NCI-H187 (cell line): ENCODE measurements around the gene BBS9.
"Not testable (repeated sequence)": the region's sequence is repeated elsewhere in the genome, so short reads cannot be mapped to it uniquely, and the experiment has no call there.

ENCODE experiments used
- DNase-seq, 2 experiments: peaks; one replicate each; lab custom pipeline; 2025; lab: John Stamatoyannopoulos, UW

The BBS9 gene

GRCh38 chr7:33196221-33196620 is 66.9 kb downstream of the BBS9 start:
- DNase-seq = no peak

DNA sequence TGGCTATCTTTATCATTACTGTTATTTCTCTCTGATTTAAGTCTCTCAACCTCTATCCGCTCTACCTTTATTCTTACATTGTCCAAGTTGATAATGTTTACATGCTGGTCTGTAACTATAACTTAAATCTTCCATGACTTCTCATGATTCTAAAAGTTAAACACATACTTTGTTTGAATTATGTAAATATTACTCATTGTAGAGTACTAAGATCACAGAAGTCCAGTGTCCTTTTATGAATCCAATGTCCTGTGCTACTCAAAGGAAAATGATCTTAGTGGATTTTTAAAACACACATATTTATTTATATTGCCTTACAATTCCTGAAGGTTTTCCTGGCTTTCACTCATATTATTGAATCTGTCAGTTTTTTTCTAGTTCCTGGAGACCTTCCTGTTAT is 70.9 kb downstream of the BBS9 start:
- no peak for DNase-seq

DNA sequence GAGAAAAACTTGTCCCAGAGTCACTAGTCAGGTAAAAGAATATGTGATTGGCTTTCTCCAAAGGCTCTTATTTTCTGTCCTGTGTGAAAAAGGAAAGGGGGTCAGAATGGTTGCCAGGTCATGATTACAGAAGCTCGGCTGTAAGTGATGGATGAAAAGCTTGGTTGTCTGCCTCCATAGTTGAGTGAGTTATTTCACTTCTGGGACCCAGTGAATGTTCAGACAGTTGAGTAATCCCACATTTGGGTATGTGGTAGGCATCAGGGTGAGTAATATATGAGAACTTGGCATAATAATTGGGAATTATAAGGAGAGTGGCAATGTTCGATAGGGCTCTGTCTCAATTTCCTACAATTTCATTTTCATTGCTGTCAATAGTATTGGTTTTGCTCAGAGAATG is 72.5 kb downstream of the BBS9 start:
- DNase-seq = no peak

- DNase-seq = no peak
Measured at GRCh38 chr7:33210958-33211357, 81.6 kb downstream of the BBS9 start.

DNA sequence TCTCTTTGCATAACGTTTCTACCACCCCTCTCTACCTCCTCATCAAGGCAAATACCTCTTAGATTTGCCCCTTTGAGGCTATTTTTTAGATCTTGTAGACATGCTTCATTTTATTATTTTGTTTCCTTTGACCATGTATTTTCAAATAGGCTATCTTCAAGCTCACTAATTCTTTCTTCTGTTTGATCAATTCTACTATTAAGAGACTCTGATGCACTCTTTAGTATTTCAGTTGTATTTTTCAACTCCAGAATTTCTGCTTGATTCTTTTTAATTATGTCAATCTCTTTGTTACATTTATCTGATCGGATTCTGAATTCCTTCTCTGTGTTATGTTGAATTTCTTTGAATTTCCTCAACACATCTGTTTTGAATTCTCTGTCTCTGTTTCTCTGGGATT is 82.8 kb downstream of the BBS9 start:
- DNase-seq = no peak

- no peak for DNase-seq
Measured at GRCh38 chr7:33215992-33216391, 86.6 kb downstream of the BBS9 start.

- no peak for DNase-seq
Measured at GRCh38 chr7:33217595-33217994, 88.2 kb downstream of the BBS9 start.

DNA sequence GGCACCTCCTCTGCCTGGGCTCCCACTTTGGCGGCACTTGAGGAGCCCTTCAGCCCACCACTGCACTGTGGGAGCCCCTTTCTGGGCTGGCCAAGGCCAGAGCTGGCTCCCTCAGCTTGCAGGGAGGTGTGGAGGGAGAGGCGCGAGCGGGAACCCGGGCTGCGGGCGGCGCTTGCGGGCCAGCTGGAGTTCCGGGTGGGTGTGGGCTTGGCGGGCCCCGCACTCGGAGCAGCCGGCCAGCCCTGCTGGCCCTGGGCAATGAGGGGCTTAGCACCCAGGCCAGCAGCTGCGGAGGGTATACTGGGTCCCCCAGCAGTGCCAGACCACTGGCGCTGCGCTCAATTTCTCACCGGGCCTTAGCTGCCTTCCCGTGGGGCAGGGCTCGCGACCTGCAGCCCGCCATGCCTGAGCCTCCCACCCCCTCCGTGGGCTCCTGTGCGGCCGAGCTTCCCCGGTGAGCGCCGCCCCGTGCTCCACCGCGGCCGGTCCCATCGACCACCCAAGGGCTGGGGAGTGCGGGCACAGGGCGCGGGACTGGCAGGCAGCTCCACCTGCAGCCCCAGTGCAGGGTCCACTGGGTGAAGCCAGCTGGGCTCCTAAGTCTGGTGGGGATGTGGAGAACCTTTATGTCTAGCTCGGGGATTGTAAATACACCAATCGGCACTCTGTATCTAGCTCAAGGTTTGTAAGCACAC is 89.6 kb downstream of the BBS9 start:
- DNase-seq = not testable (repeated sequence)

DNA sequence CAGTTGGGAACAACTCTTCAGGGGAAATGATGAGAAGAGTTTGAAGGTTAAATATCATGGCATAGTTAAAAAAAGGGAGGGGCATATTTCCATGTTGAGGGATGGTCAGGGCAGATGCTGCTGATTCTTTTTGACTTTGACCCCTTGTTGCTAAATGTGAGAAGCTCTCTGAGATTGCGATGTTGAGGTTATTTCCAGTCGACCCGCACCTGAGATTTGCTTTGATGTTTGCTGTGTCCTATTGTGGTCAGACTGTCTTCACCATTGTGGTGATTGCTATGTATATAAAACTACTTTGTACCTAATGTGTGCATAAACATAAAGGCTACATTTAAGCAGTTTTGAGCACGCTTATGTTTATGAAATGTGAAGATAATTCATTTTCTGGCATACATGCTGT is 90.9 kb downstream of the BBS9 start:
- no peak for DNase-seq

DNA sequence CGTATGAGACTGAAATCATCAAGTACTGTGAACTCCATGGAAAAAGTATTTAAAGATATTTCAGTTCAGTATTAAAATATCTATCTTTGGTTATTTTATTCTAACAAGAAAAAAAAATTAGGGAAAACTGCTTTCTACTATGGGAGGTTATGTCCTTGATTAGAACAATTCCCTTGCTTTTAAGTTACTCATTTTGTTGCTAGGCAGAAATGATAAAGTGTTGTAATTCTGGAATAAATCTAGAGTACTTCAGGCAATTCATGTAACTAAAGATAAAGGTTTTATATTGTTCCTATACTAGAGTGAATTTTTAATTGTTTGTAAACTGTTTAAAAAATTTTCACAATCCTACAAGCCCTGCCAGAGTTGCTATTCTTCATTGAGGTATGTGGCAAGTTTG is 92.0 kb downstream of the BBS9 start:
- DNase-seq = no peak

DNA sequence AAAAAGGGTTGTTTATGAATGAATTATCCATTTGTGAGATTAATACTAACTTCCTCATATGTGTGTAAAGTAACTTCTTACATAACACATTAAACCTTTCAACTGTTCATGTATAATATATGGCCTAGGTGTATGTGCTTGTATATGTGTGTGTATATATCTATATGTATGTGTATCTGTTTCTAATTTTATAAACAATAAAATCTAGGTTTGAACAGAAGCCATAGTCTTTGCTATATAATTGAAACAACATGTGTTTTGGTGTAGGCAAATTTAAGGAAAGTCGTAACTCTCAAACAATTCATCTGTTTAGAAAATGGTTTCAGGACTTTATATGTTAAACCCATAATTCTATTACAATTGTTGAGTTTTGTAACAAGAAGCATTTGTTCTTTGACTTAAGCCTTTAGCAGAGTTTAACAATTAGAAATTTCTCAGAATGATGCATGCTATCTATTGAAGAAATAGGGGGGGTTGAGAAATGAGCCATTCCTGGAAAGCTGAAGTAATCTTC is 103.3 kb downstream of the BBS9 start:
- no peak for DNase-seq

DNA sequence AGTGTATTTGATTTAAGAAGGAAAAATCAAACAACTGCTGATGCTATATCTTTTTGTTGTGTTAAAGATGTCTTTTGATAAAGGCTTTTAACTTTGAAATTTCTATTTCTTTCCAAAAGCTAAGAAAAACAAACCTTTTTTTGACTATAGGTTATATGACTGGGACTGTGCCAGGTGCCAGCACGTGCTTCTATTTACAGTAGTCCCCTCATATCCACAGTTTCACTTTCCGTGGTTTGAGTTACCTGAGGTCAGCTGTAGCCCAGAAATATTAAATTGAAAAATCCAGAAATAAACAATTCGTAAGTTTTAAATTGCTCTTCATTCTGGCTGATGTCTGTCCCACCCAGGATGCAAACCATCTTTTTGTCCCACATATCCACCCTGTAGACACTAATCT is 104.3 kb downstream of the BBS9 start:
- no peak for DNase-seq

DNA sequence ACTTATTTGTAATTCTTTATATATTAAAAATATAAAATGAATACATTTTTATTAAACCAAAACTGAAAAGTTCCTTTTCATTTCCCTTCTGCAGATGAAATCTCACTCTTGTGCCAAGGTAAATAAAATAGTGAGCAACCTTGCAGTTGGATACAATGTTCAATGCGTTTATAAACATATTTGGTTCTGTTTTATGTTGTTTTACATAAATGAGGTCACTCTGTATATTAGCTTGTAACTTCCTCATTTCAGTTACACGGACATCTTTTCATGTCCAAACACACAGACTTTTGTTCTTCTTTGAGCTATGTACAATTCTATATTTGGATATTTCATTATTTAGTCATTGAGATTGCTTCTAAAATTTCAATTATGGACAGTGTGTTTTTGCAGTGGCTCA is 107.7 kb downstream of the BBS9 start:
- no peak for DNase-seq

DNA sequence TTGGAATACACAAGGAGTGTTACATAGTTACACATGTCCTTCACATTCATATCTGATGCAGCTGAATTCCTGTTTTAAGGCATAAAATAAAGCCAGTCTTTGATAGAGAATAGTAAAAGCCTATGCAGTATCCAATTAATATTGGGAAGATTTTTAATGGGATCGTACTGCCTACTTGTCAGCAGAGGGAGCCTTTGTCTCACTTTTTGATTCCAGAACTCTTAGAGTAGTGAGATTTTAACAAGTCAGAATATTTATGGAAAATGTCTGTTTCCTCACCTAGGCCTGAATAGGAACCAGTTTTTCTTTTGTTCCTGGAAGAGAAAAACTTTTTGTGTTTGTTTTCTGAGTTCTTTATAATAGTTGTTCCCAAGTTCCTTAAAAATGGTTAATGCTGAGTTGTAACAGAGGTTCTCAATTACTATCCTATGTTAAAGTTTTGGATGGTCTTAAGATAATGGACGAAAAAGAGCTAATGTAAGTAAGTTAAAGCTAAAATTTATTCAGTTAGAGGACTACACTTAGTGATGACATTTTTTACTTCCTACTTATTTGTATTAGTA is 114.0 kb downstream of the BBS9 start:
- no peak for DNase-seq

DNA sequence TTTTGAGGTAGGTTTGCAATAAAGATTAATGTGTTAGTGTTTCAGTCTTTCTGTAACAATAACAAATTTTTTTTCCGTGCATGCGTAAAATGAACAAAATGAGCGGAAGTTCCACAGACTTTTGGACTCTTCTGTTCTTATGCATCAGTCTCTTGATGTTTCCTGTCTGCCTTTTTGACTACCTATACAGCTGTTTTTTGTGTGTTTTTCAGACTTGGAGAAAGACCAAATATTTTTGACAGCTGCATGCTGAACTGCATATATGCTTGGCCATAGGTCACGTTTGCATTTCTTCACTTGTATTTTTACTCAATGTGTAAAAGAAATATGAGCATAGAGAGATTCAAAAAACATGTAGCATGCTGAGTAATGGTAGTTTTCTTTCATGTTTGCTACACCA is 119.3 kb downstream of the BBS9 start:
- DNase-seq = no peak

- DNase-seq = no peak
Measured at GRCh38 chr7:33250421-33250871, 121.1 kb downstream of the BBS9 start.

DNA sequence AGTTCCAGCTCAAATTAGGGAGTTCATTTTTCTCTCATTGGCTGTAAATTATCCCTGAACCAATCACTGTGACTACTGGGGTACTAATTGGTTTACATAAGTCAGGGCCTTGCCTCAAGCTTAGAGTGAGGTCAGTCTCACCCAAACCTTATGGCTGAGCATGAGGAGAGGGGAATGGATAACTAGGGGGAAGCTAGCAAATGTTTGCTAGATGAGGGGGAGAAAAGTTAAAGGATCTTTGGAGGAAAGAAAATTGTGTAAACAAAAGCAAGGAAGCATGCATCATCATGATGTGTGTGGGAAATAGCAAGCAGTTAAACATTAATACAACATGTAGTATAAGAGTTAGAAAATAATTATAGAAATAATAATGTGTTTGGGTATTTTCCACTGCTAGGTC is 121.9 kb downstream of the BBS9 start:
- no peak for DNase-seq

DNA sequence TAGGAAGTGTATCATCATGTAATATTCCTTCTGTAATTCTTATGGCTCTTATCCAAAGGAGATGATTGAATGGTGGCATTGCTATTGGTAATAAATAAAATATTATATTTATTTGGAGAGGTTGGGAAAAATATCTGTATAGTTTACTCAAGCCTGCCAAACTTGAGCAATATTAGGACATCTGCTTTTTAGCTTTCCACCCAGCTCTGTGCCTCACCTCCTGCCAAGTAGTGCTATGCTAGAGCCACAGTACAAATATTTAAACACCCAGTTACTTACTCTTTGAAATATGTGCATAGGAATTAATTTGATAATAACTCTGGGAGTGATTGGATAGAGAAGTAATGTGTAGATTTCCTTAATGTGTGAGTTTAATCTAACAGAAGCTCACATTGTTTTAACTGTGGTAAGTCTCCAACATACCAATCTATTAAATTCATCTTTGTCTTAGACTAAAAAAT is 129.2 kb downstream of the BBS9 start:
- no peak for DNase-seq

- no peak for DNase-seq
Measured at GRCh38 chr7:33261585-33261984, 132.2 kb downstream of the BBS9 start.

- no peak for DNase-seq
Measured at GRCh38 chr7:33262476-33262875, 133.1 kb downstream of the BBS9 start.

DNA sequence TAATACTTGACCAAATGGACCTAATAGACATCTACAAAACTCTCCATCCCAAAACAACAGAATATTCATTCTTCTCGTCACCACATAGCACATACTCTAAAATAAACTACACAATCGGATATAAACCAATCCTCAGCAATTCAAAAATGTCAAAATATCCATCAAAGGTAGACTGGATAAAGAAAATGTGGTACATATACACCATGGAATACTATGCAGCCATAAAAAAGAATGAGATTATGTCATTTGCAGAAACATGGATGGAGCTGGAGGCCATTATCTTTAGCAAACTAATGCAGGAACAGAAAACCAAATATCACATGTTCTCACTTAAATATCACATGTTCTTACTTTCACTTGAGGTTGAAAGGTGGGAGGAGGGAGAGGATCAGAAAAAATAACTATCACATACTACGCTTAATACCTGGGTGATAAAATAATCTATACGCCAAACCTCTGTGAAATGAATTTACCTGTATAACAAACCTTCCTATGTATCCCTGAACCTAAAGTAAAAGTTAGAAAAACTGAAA is 142.5 kb downstream of the BBS9 start:
- DNase-seq = not testable (repeated sequence)

GRCh38 chr7:33273356-33273755 is 144.0 kb downstream of the BBS9 start:
- DNase-seq = no peak

- no peak for DNase-seq
Measured at GRCh38 chr7:33276325-33276724, 147.0 kb downstream of the BBS9 start.

DNA sequence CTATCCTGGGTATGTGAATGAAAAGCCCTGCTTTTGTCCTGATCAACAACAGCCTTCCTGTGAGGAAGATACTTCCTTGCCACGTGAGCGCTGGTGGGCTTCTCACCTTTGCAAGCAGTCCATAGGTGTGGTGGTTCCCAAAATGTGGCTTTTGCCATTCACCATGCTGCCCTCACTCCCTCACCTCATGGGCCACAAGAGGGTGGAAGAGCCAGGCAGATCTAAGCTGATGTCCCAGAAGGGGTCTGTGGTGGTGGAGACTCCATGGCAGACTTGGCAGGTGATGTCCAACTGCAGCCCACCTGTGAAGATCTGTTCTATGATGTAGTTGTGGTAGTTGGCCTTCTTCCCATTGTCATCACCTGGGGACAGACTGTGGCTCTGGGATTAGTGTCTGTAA is 147.4 kb downstream of the BBS9 start:
- no peak for DNase-seq
